GM19240 (cell line): Measurements from ENCODE around the gene APLP2.

Experiments used
- DNase-seq: peaks from one replicate; pipeline ENCODE4 v3.0.0; 2011; ENCODE audit warnings: low spot score; ENCODE audit not compliant: insufficient read length

APLP2 gene

DNA sequence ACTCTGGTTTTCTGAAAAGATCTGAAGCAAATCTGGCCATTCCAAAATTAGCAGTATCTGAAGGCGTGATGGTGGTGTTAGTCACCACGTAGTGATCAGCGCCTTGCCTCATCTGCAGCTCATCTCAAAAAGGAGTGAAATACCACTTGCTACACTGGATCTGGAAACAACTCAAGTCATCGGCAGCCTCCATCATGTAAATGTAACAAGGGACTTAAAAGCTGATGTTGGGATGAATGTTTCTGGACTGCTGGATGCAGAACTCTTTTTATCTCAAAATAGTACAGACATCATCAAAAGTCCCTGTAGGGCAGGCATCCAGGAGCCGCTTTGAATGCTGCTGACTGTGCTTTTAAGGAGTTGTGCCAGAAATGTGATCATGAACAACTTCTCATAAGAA, 14.1 kb upstream of the APLP2 start:
- DNase-seq, result no peak

DNA sequence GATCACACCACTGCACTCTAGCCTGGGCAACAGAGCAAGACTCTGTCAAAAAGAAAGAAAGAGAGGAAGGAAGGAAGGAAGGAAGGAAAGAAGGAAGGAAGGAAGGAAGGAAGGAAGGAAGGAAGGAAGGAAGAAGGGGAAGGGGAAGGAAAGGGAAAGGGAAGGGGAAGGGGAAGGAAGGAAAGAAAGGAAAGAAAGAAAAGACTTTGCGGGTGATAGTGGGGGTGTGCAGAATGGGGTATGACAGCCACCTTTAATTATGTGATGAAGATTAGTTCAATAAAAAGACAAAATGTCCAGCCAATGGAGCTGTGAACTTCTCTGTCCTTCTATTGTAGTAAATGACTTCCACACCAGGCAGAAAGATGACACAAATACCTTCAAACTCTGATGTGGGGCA, 8.7 kb upstream of the APLP2 start:
- no peak for DNase-seq

DNA sequence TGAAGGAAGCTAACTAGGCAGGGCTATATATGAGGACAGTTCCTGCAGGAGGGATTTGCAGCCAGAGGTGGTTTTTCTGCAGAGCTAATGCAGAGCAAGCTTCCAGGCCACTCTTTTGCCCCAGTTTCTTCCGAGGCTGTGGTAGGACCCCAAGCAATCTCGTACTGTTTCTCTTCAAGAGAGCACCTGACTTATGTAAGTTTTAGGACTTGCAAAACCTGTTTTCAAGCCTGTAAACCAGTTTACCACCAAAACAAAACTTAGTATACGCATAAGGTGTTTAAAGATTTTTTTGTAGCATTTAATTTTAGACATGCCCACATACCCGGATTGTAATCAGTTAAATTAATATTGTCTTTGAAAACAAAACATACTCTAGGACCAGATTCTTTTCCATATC, 7.7 kb upstream of the APLP2 start:
- DNase-seq, result no peak

DNA sequence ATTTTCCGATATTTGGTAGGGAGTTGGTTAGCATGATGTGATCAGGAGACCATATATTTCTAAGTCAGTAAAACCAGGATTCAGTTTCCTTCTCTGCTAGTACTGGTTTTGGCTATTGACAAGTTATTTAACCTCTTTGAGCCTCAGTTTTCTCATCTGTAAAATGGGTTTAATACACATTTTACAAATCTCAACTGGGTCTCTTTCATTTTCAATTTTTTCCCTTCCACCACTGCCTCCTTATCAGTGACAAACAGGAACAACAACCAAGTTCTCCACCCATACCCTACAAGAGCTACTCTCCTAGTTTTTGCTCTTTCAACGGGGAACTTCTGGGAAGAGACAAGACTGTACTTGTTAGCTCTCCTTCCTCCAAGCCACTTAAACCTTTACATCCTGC, 6.2 kb upstream of the APLP2 start:
- no peak for DNase-seq

DNA sequence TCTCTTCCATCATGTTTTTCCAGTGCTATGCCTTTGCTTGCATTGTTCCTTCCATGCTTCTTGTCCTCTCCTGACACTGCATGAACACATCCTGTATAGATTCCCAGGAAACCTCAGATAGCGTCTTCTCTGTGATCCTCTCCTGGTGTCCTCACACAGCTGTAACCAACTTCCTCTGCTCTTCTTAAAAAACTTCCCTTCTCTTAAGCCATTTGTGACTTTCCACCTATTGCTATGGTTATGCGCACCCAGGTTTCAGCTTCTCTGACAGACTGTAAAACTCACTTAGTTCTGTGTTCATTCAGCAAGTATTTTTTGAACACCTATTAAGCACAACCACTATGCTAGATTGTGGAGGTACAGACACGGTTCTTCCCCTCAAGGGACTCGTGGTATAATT, 5.1 kb upstream of the APLP2 start:
- no peak for DNase-seq

DNA sequence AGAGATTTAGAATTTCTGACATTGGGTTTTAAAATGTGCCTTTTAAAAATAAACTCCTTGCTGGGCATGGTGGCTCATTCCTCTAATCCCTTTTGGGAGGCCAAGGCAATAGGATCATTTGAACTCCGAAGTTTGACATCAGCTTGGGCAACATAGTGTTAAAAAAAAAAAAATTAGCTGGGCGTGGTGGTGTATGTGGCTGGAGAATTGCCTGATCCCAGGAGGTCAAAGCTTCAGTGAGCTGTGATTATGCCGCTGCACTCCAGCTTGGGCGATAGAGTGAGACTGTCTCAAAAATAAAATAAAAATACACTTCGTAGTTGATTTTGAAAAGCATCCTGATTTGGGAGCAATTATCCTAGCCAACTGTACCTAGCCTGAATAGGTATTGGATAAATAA, 3.4 kb upstream of the APLP2 start:
- DNase-seq, result no peak

DNA sequence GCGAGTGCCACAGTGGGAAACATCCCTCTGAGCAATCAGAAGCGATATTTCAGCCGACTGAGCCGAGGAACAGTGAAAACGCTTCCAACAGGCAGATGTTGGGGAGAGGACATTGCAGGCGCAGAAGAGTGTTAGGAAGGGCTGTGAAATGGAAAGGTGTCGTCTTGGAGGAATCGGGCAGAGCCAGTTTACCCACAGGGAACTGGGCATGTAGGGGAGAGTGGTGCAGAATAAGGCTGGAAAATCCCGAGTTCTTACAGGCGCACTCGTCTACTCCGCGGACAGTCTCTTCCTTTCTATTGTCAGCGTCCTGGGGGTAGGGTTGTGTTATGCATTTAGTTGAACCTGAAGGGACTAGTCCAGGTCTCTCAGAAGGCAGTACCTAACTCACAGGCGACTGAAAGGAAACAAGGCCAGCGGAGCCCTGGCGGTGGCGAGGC, 1.1 kb upstream of the APLP2 start:
- DNase-seq, result no peak

DNA sequence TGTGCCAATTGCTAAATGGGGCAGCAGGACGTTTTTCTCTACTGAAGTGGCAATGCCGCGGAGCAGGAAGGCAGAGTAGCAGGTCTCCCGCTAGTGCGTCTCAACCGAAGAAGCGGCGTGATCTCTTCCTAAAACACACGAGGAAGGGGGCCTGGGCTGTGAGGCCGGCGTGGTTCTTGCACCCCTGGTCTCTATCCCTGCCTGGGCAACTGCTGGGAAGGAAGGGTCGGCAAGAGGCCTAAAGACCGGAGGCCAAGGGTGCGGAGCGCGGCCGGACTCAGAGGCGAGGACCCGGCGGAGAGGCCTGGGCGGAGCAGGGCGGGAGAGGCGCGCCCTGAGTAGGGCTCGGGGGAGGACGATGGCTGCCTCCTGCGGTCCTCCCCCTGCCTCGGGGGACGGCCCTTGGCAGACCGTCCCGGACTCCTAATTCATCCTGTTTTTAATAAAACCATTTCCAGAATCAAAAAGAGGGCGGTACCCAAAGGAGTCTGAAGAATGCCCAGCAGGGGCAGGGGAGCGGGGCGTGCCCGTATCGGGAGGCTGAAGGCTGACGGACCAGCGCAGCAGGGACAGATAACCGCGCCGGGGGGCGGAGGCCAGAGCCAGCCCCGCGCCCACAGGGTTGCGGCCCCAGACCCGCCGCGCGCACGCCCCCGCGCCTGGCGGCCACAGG, 572 bp upstream of the APLP2 start:
- DNase-seq, result no peak

DNA sequence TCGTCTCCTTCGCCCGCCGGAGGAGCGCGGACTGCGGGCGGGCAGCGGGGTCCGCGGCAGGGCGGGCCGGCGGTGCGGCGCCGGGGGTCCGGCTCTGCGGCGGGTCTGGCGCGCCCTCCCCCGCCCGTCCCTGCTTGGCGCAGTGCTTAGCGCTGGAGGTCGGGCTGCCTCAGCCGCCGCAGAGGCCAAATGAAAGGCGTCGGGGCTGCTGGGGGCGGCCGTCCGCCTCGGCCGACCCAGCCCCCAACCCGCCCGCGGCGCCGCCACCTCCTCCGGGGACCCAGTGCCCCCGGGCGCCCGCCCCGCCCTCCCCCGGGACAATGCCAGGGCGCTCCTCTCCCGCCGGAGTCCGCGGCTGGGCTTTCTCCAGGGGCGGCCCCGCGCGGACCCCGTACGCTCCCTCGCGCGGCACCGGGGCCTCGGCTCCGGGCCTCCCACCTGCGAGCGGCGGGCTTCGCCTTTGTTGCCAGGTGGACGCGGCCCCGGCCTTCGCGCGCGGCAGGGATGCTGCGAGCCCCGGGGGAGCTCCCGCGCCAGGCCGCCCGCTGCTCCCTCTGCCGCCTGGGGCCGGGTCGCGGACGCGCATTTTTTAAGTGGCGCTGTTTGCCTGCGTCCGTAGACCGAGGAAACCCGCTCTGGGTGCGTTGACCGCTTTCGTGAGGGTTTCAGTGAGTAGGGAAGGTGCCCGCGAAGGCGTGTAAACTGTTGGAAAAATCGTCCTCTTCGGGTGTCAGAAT, 583 bp downstream of the APLP2 start:
- no peak for DNase-seq

DNA sequence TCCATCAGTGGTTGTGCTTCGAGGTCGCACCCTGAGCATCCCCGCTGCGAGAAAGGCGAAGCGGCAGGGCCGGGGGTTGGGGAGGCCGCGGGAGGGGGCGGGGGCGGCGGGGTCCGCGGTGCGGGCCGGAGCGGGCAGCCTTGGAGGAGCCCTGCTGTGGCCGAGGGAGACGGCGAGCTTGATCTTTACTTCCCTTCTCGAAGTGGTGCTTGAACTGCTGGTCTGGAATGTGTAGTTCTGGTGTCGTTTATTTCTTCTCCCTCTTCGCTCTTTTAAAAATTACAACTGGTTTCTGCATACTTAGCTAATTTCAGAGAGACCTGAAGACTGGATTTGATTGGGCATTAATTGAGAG, 1.1 kb downstream of the APLP2 start:
- DNase-seq, result no peak

DNA sequence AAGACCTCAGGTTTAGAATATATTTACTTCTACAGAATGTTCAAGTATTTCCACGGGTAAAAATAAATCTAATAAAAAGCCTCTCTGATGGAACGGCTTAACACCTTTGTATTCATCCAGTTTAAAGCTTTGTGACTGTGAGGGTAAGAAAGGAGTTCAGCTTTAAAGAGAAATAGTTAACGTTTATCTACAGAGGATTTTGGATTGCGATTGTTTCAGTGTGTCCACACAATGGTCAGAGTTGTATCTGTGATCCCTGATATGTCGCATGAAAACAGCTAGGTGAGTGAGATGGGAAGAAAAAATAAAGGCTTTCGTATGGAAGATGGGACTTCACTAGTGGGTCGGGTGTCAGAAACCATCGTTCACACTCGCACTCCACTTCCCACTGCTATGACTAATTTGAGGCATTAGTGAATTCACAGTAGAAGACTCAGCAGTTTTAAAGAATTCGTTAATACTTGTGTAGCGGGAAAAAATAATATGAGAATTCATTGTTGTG, 1.6 kb downstream of the APLP2 start:
- no peak for DNase-seq

DNA sequence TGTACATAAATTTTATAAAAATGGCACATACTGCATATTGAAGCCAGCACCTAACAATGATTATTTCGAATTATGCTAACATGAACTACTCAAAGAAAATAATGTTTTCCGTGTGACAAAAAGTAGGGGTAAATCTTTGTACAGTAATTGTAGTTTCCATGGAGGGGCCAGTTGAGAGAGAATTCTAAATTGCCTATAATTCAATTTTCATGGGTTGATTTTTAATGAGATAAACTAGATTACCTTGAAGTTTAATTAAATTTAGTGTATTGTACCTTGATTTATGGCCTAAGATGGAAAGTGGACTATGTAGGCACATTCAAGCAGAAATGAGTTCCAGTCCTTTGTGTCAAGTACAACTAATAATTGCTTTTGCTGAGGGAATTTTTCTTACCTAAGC, 5.0 kb downstream of the APLP2 start:
- no peak for DNase-seq

DNA sequence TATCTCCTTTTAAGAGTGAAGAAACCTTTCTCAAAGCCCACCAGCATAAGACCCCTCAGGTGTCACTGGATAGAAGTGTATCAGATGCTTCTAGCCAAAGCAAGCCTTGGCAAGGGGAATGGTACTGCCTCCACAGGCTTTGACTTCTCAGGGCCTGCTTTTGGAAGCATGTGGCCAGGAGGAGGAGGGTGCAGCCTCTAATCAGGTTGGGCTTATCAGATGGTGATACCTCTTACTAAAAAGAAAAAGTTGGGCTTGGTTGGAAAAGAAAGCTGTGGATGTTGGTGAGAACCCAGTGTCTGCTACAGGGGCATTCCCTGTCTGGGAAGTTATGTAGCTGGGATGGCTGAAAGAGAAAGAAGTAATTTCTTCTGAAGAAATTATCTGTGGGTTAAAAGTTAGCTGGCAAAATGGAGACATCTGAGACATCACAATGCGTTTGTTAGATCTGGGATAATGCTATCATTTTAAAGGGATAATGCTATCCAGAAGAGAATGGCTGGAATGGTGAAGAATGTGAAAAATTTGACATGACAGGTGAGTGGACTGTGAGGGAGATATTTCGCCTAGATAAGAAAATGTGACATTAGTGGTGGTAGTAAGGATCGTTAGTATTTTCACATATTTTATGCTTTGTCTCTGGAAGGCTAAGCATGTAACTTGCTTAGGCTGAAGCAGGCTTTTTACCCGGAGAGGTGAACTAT, 7.2 kb downstream of the APLP2 start:
- no peak for DNase-seq

DNA sequence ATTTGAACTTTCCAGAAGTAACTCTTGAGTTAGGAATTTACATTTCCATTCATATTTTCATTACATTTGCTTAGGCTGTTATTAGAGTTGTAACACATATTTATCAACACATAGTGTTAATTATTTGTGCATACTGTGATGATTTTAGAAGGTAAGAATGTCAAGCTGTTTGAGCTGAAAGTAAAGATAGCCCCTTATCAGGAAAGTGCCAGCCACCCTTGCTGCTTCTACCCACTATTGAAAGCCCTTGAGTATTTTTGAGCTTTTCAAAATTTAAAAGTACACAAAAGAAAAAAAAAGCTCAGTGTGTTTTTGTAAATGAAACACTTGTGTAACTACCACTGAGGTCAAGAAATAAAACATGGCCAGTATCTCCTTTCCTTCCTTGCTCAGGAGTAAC, 8.0 kb downstream of the APLP2 start:
- DNase-seq, result no peak

DNA sequence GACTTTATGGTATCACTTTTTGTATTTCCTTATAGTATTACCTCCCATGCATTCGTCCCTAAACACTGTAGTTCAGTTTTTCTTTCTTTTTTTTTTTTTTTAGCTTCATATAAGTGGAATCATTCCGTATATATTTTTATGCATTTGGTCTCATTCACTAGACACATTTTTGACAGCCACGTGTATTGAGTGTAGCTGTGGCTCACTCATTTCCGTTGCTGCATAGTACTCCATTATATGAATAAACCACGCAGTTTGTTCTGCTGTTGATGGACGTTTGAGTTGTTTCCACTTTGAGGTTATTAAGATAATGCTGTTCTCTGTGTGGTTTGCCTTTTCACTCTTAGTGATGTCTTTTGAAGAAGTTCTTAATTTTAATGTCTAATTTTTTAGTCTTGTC, 8.4 kb downstream of the APLP2 start:
- no peak for DNase-seq

DNA sequence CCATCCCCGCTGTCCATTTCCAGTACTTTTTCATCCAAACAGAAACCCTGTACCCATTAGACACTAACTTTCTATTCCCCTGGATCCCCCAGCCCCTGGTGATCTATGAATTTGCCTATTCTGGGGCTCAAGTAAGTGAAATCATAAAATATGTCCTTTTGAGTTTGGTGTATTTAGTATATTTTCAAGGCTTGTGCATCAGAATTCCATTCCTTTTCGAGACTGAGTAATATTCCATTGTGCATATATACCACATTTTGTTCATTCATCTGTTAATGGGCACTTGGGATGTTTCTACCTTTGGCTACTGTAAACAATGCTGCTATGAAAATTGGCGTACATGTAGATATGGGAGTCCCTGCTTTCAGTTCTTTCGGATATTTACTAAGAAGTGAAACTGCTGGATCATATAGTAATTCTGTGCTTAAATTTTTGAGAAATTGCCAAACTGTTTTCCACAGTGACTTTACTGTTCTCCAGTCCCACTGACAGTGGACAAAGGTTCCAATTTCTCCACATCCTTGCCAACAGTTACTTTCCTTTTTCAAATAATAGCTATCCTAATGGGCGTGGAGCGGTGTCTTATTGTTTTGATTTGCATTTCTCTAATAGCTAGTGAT, 16.1 kb downstream of the APLP2 start:
- DNase-seq, result no peak

DNA sequence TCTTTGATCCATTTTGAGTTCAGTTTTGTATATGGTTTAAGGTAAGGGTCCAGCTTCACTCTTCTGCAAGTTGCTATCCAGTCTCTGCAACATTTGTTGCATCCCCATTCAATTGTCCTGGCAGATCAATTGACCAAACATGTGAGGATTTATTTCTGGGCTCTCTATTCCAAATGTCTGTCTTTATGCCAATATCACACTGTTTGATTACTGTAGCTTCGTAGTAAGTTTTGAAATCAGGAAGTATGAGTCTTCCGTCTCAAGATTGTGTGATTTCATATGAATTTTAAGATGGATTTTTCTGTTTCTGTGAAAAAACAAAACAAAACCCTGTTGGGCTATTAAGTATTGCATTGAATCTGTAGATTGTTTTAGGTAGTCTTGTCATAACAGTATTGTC, 17.0 kb downstream of the APLP2 start:
- DNase-seq, result no peak

DNA sequence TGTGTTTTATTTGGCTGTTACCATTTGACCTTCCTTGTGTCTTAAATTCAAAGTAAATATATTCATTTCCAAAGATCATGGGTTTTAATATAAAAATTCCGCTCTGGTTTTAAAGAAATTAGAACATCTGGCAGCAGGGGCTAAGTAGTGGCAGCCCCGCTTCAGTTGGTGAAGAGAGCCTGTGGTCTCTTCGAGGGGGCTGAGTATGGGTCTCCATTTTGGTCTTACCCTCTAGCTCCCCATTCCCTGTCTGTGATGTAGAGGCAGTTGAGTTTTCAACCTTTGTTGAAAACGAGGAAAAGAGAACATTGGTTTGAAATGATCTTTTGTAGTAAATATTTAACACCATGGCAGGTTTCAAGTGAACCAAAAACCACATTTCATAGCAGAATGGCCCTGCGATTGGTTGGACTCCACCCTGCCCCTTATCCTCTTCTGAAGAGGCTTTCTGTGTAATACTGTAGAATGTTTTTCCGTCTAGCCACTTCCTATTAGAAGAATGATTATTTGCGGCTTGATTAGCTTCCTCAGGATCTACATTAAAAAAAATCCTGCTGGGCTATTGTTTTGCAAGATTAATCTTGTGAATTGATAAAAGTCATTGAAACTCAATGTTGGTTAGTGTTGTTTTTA, 17.7 kb downstream of the APLP2 start:
- DNase-seq, result no peak

DNA sequence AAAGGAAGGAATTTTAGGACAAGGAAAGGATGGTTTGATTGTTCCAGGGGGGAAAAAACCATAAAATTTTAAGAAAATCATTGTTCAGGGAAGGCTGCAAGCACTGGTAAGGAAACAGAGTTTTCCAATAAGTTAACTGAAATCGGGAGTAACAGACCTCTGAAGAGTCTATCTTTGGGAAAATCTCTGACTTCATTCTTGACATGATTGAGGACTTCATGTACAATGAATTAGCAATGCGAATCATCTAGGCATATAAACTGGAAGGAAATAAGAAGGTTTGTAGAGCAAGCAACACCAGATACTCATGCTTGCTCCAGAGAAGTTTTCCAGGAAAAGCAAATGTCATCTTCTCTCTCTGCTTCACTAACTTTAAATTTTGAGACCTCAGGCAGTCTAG, 18.5 kb downstream of the APLP2 start:
- DNase-seq, result no peak

DNA sequence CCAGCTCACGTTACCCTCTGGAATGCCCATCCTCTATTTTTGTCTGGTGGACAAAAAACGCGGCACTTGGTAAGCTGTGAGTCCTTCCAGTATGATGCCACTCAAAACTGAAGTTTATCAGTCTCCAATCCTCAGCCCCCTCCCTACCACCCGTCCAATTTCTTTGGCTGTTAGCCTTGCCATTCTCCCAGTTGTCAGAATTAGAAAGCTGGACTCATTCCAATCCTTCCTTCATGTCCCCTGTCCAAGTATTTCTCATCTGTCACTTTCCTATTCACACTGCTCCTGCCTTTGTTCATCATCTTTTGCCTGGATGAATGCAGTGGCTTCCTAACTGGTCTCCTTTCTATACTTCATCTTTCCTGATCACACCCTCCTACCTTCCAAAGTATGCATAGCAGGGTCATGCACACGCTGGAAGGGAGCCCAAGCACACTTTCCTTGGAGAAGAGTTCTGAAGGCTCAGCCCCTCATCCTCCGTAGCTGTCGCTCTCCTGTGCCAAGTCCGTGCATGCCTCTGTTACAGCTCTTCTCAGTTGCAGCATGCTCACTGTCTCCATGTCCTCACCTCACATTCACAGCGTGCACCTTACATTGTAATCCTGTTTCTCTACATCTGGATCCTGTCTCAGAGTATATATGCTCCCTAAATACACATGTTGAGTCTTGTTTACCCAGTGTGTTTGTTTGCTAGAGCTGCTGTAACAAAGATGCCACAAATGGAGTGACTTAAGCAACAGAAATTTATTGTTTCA, 19.4 kb downstream of the APLP2 start:
- DNase-seq, result no peak

DNA sequence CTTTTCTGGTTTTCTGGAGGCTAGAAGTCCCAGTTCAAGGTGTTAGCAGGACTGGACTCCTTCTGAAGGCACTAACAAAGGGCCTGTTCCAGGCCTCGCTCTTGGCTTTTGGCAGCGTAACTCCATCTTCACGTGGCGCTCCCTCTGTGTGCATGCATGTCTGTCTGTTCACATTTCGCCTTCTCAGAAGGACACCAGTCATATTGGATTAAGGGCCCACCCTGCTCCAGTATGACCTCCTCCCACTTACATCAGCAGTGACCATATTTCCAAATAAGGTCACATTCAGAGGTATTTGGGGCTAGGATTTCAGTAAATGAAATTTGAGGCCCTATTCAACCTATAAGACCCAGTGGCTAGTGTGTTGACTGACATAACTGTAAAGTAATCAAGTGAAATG, 20.0 kb downstream of the APLP2 start:
- DNase-seq, result no peak
